Adipocyte (in vitro differentiated cells): ENCODE data around the gene ADGRL2.

Experiments used
- DNase-seq: peaks from one replicate; pipeline ENCODE4 v3.0.0-alpha.2; 2015; ENCODE audit warnings: low read depth
- H3K27me3 ChIP-seq: replicated peaks from 2 replicates; pipeline ENCODE4 v1.7.0; 2013; ENCODE audit warnings: mild to moderate bottlenecking, low read length, moderate library complexity; ENCODE audit not compliant: control insufficient read depth, insufficient read depth
- H3K36me3 ChIP-seq: 2 replicates; pipeline ENCODE4 v1.7.0; 2013; ENCODE audit warnings: low read length, mild to moderate bottlenecking, moderate library complexity; ENCODE audit not compliant: control insufficient read depth, insufficient read depth, severe bottlenecking
- H3K4me1 ChIP-seq: 2 replicates; pipeline ENCODE4 v1.7.0; 2013; ENCODE audit warnings: mild to moderate bottlenecking, low read length, moderate library complexity; ENCODE audit not compliant: control insufficient read depth, insufficient read depth
- H3K4me3 ChIP-seq: 2 replicates; pipeline ENCODE4 v1.7.0; 2013; ENCODE audit warnings: mild to moderate bottlenecking, low read length, moderate library complexity
- H3K9ac ChIP-seq: 2 replicates; pipeline ENCODE4 v1.7.0; 2013; ENCODE audit warnings: mild to moderate bottlenecking, low read length, moderate library complexity
- H3K9me3 ChIP-seq: 2 replicates; pipeline ENCODE4 v1.7.0; 2013; ENCODE audit warnings: mild to moderate bottlenecking, low read length, moderate library complexity; ENCODE audit not compliant: control insufficient read depth

Gene ADGRL2

GRCh38 chr1:81808760-81809159 is 8.0 kb downstream of the ADGRL2 start:
- H3K9me3 ChIP-seq, result no peaks in the 10 kb centered on the region
- no peak overlapping the region for H3K9ac ChIP-seq
- H3K4me3 ChIP-seq, result no peak overlapping the region
- DNase-seq, result no peak
- H3K36me3 ChIP-seq, result no peaks in the 10 kb centered on the region
- H3K4me1 ChIP-seq, result peaks cover 44% of the 10 kb centered on the region
- no peaks in the 10 kb centered on the region for H3K27me3 ChIP-seq

DNA sequence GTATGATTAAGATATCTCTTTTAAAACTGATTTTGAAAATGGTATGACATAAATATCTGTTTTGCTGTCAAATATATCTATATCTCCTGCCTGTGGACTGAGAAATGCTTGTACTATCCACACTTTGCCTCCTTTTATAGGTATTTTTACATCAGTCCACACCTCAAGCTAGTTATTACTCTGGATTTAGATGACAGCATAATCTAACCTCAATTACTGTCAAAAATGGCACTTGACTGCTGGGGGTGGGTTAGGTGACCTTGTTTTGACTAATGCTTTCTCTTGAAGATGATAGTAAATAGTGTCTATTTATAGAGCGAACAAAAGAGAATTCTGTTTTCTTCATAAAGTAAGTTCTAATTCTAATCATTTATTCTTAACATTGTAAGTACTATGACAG is 9.1 kb downstream of the ADGRL2 start:
- H3K4me1 ChIP-seq, result peaks cover 34% of the 10 kb centered on the region
- no peak overlapping the region for H3K4me3 ChIP-seq
- no peaks in the 10 kb centered on the region for H3K27me3 ChIP-seq
- no peak overlapping the region for H3K9ac ChIP-seq
- no peaks in the 10 kb centered on the region for H3K9me3 ChIP-seq
- H3K36me3 ChIP-seq, result no peaks in the 10 kb centered on the region
- DNase-seq, result no peak

GRCh38 chr1:81811757-81812371 is 11.1 kb downstream of the ADGRL2 start:
- no peaks in the 10 kb centered on the region for H3K27me3 ChIP-seq
- DNase-seq, result no peak
- no peaks in the 10 kb centered on the region for H3K36me3 ChIP-seq
- no peak overlapping the region for H3K4me3 ChIP-seq
- H3K9ac ChIP-seq, result no peak overlapping the region
- H3K9me3 ChIP-seq, result no peaks in the 10 kb centered on the region
- H3K4me1 ChIP-seq, result peaks cover 20% of the 10 kb centered on the region

- Histone ChIP-seq H3K4me3 (no peak overlapping the region), H3K9ac (no peak overlapping the region), H3K36me3 (no peaks in the 10 kb centered on the region), H3K27me3 (no peaks in the 10 kb centered on the region), H3K9me3 (no peaks in the 10 kb centered on the region), H3K4me1 (peaks cover 20% of the 10 kb centered on the region)
- no peak for DNase-seq
Observed at GRCh38 chr1:81812712-81813111, 12.0 kb downstream of the ADGRL2 start.

- Histone ChIP-seq H3K27me3 (no peaks in the 10 kb centered on the region), H3K36me3 (no peaks in the 10 kb centered on the region), H3K9me3 (no peaks in the 10 kb centered on the region), H3K4me1 (peaks cover 20% of the 10 kb centered on the region), H3K9ac (no peak overlapping the region), H3K4me3 (no peak overlapping the region)
- DNase-seq, result no peak
Observed at GRCh38 chr1:81813691-81814090, 13.0 kb downstream of the ADGRL2 start.

- DNase-seq, result no peak
- Histone ChIP-seq H3K4me1 (no peaks in the 10 kb centered on the region), H3K9me3 (no peaks in the 10 kb centered on the region), H3K4me3 (no peak overlapping the region), H3K27me3 (no peaks in the 10 kb centered on the region), H3K9ac (no peak overlapping the region), H3K36me3 (no peaks in the 10 kb centered on the region)
Observed at GRCh38 chr1:81819613-81820012, 18.9 kb downstream of the ADGRL2 start.

GRCh38 chr1:81820765-81821164 is 20.0 kb downstream of the ADGRL2 start:
- H3K9ac ChIP-seq, result no peak overlapping the region

GRCh38 chr1:81823082-81823481 is 22.3 kb downstream of the ADGRL2 start:
- H3K9ac ChIP-seq, result no peak overlapping the region
- no peaks in the 10 kb centered on the region for H3K4me1 ChIP-seq
- no peaks in the 10 kb centered on the region for H3K36me3 ChIP-seq
- no peaks in the 10 kb centered on the region for H3K27me3 ChIP-seq
- DNase-seq, result no peak
- H3K9me3 ChIP-seq, result no peaks in the 10 kb centered on the region
- no peak overlapping the region for H3K4me3 ChIP-seq

More at GRCh38 chr1:81820765-81821164, 20.0 kb downstream of the ADGRL2 start:
- no peaks in the 10 kb centered on the region for H3K27me3 ChIP-seq
- no peaks in the 10 kb centered on the region for H3K9me3 ChIP-seq
- no peak for DNase-seq
- H3K4me1 ChIP-seq, result no peaks in the 10 kb centered on the region
- no peaks in the 10 kb centered on the region for H3K36me3 ChIP-seq
- no peak overlapping the region for H3K4me3 ChIP-seq

GRCh38 chr1:81824759-81825158 is 24.0 kb downstream of the ADGRL2 start:
- DNase-seq, result no peak
- Histone ChIP-seq H3K36me3 (no peaks in the 10 kb centered on the region), H3K9ac (no peak overlapping the region), H3K27me3 (no peaks in the 10 kb centered on the region), H3K4me1 (no peaks in the 10 kb centered on the region), H3K4me3 (no peak overlapping the region), H3K9me3 (no peaks in the 10 kb centered on the region)

DNA sequence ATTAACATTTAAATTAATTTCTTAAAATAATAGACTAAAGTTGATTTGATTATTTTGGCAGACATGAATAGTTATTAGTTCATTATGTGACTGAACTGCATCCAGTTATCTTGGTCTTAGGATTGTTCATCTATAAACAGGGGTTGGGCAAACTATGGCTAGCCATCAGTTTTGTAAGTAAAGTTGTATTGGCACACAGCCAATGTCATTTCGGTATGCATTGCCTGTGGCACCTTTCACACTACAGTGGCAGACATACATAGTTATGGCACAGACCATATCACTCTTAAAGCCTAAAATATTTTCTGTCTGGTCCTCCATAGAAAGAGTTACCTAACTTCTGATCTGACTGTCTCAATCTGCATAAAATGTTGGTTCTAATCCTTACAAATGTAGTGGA is 27.2 kb downstream of the ADGRL2 start:
- no peaks in the 10 kb centered on the region for H3K27me3 ChIP-seq
- no peak for DNase-seq
- no peaks in the 10 kb centered on the region for H3K9me3 ChIP-seq
- no peak overlapping the region for H3K4me3 ChIP-seq
- H3K9ac ChIP-seq, result no peak overlapping the region
- peaks cover 6% of the 10 kb centered on the region for H3K4me1 ChIP-seq
- H3K36me3 ChIP-seq, result no peaks in the 10 kb centered on the region

- no peak overlapping the region for H3K9ac ChIP-seq
- peak; percentile 92 for DNase-seq
- H3K9me3 ChIP-seq, result no peaks in the 10 kb centered on the region
- peak overlapping the region; percentile 1 for H3K4me3 ChIP-seq
- no peaks in the 10 kb centered on the region for H3K36me3 ChIP-seq
- H3K4me1 ChIP-seq, result peaks cover 42% of the 10 kb centered on the region
- no peaks in the 10 kb centered on the region for H3K27me3 ChIP-seq
Observed at GRCh38 chr1:81832573-81832972, 31.8 kb downstream of the ADGRL2 start.

- peak overlapping the region; percentile 68 for H3K4me3 ChIP-seq
- no peak for DNase-seq
- peaks cover 42% of the 10 kb centered on the region for H3K4me1 ChIP-seq
- H3K9me3 ChIP-seq, result no peaks in the 10 kb centered on the region
- H3K27me3 ChIP-seq, result no peaks in the 10 kb centered on the region
- no peak overlapping the region for H3K9ac ChIP-seq
- no peaks in the 10 kb centered on the region for H3K36me3 ChIP-seq
Observed at GRCh38 chr1:81833722-81834121, 33.0 kb downstream of the ADGRL2 start.
